GM12865 (cell line): ENCODE measurements around the gene MMP24.

Experiments
- DNase-seq: peaks from one replicate; pipeline ENCODE4 v3.0.0; 2010; ENCODE audit warnings: low read depth
- H3K4me3 ChIP-seq: 2 replicates; pipeline ENCODE4 v1.5.1; 2011; ENCODE audit warnings: mild to moderate bottlenecking, low read depth, low read length, control low read depth
- CTCF ChIP-seq: IDR thresholded peaks from 2 replicates; pipeline ENCODE4 v1.5.1; 2011; ENCODE audit warnings: low read length, control low read depth, low read depth, inconsistent platforms; ENCODE audit not compliant: insufficient read depth; ENCODE audit errors: missing control alignments

Gene MMP24

GRCh38 chr20:35292504-35293285, 66.2 kb downstream of the MMP24 start:
- no peak overlapping the region for H3K4me3 ChIP-seq
- DNase-seq, result no peak

GRCh38 chr20:35293303-35294292, 67.1 kb downstream of the MMP24 start:
- no peak for TF ChIP-seq CTCF
- DNase-seq, result no peak
- no peak overlapping the region for H3K4me3 ChIP-seq

More at GRCh38 chr20:35292504-35293285, 66.2 kb downstream of the MMP24 start:
- no peak for TF ChIP-seq CTCF

- no peak for TF ChIP-seq CTCF
- no peak overlapping the region for H3K4me3 ChIP-seq
- no peak for DNase-seq
Observed at GRCh38 chr20:35294293-35294685, 67.8 kb downstream of the MMP24 start.

- no peak for DNase-seq
- H3K4me3 ChIP-seq, result no peak overlapping the region
- TF ChIP-seq CTCF, result no peak
Observed at GRCh38 chr20:35295058-35295457, 68.6 kb downstream of the MMP24 start.

- no peak overlapping the region for H3K4me3 ChIP-seq
- no peak for DNase-seq
- no peak for TF ChIP-seq CTCF
Observed at GRCh38 chr20:35295674-35296073, 69.2 kb downstream of the MMP24 start.

- H3K4me3 ChIP-seq, result no peak overlapping the region
- TF ChIP-seq CTCF, result no peak
- no peak for DNase-seq
Observed at GRCh38 chr20:35296101-35296554, 69.6 kb downstream of the MMP24 start.
